ENCODE data around the gene MBD1.
A peak's percentile ranks its signal among the peaks of the same experiment; 100 is the strongest.

MBD1 gene

GRCh38 chr18:50279752-50280151, 1.6 kb downstream of the MBD1 start:
- no peak overlapping the region for H3K4me3 ChIP-seq (ENCODE audit: low read length)
- H3K36me3 ChIP-seq (ENCODE audit: control insufficient read depth, insufficient read depth, low read length), result peaks cover 7% of the 10 kb centered on the region
- H3K9me3 ChIP-seq (ENCODE audit: control insufficient read depth, low read length), result no peaks in the 10 kb centered on the region
- peaks cover 16% of the 10 kb centered on the region for H3K4me1 ChIP-seq (ENCODE audit: control insufficient read depth, insufficient read depth, low read length)
- H3K9ac ChIP-seq (ENCODE audit: low read length), result peak overlapping the region; percentile 86
- no peaks in the 10 kb centered on the region for H3K27me3 ChIP-seq (ENCODE audit: control insufficient read depth, insufficient read depth, low read length)

- no peaks in the 10 kb centered on the region for H3K27me3 ChIP-seq (ENCODE audit: control insufficient read depth, insufficient read depth, low read length)
- peaks cover 26% of the 10 kb centered on the region for H3K4me1 ChIP-seq (ENCODE audit: control insufficient read depth, insufficient read depth, low read length)
- H3K36me3 ChIP-seq (ENCODE audit: control insufficient read depth, insufficient read depth, low read length), result peaks cover 7% of the 10 kb centered on the region
- no peak overlapping the region for H3K9ac ChIP-seq (ENCODE audit: low read length)
- H3K4me3 ChIP-seq (ENCODE audit: low read length), result no peak overlapping the region
- no peaks in the 10 kb centered on the region for H3K9me3 ChIP-seq (ENCODE audit: control insufficient read depth, low read length)
Measured at GRCh38 chr18:50277942-50278341, 3.4 kb downstream of the MBD1 start.

- H3K9ac ChIP-seq (ENCODE audit: low read length), result no peak overlapping the region
- H3K4me3 ChIP-seq (ENCODE audit: low read length), result no peak overlapping the region
- peaks cover 7% of the 10 kb centered on the region for H3K36me3 ChIP-seq (ENCODE audit: control insufficient read depth, insufficient read depth, low read length)
- no peaks in the 10 kb centered on the region for H3K9me3 ChIP-seq (ENCODE audit: control insufficient read depth, low read length)
- H3K27me3 ChIP-seq (ENCODE audit: control insufficient read depth, insufficient read depth, low read length), result no peaks in the 10 kb centered on the region
- H3K4me1 ChIP-seq (ENCODE audit: control insufficient read depth, insufficient read depth, low read length), result peaks cover 26% of the 10 kb centered on the region
Measured at GRCh38 chr18:50276452-50276851, 4.9 kb downstream of the MBD1 start.

- H3K27me3 ChIP-seq (ENCODE audit: control insufficient read depth, insufficient read depth, low read length), result no peaks in the 10 kb centered on the region
- no peak overlapping the region for H3K9ac ChIP-seq (ENCODE audit: low read length)
- peaks cover 24% of the 10 kb centered on the region for H3K4me1 ChIP-seq (ENCODE audit: control insufficient read depth, insufficient read depth, low read length)
- no peak overlapping the region for H3K4me3 ChIP-seq (ENCODE audit: low read length)
- peaks cover 7% of the 10 kb centered on the region for H3K36me3 ChIP-seq (ENCODE audit: control insufficient read depth, insufficient read depth, low read length)
- no peaks in the 10 kb centered on the region for H3K9me3 ChIP-seq (ENCODE audit: control insufficient read depth, low read length)
Measured at GRCh38 chr18:50275503-50276036, 5.8 kb downstream of the MBD1 start.

- Histone ChIP-seq H3K4me1 (ENCODE audit: control insufficient read depth, insufficient read depth, low read length) (peaks cover 18% of the 10 kb centered on the region), H3K4me3 (ENCODE audit: low read length) (no peak overlapping the region), H3K27me3 (ENCODE audit: control insufficient read depth, insufficient read depth, low read length) (no peaks in the 10 kb centered on the region), H3K36me3 (ENCODE audit: control insufficient read depth, insufficient read depth, low read length) (peaks cover 7% of the 10 kb centered on the region), H3K9me3 (ENCODE audit: control insufficient read depth, low read length) (no peaks in the 10 kb centered on the region), H3K9ac (ENCODE audit: low read length) (no peak overlapping the region)
Measured at GRCh38 chr18:50274941-50275340, 6.4 kb downstream of the MBD1 start.

GRCh38 chr18:50274044-50274442, 7.3 kb downstream of the MBD1 start:
- Histone ChIP-seq H3K27me3 (ENCODE audit: control insufficient read depth, insufficient read depth, low read length) (no peaks in the 10 kb centered on the region), H3K4me3 (ENCODE audit: low read length) (no peak overlapping the region), H3K9me3 (ENCODE audit: control insufficient read depth, low read length) (no peaks in the 10 kb centered on the region), H3K4me1 (ENCODE audit: control insufficient read depth, insufficient read depth, low read length) (peaks cover 12% of the 10 kb centered on the region), H3K9ac (ENCODE audit: low read length) (no peak overlapping the region), H3K36me3 (ENCODE audit: control insufficient read depth, insufficient read depth, low read length) (peaks cover 7% of the 10 kb centered on the region)

GRCh38 chr18:50273203-50274043, 7.9 kb downstream of the MBD1 start:
- Histone ChIP-seq H3K4me3 (ENCODE audit: low read length) (no peak overlapping the region), H3K9ac (ENCODE audit: low read length) (no peak overlapping the region), H3K4me1 (ENCODE audit: control insufficient read depth, insufficient read depth, low read length) (peaks cover 10% of the 10 kb centered on the region), H3K27me3 (ENCODE audit: control insufficient read depth, insufficient read depth, low read length) (no peaks in the 10 kb centered on the region), H3K36me3 (ENCODE audit: control insufficient read depth, insufficient read depth, low read length) (peaks cover 7% of the 10 kb centered on the region), H3K9me3 (ENCODE audit: control insufficient read depth, low read length) (no peaks in the 10 kb centered on the region)

GRCh38 chr18:50272568-50272967, 8.8 kb downstream of the MBD1 start:
- H3K9me3 ChIP-seq (ENCODE audit: control insufficient read depth, low read length), result no peaks in the 10 kb centered on the region
- no peak overlapping the region for H3K4me3 ChIP-seq (ENCODE audit: low read length)
- peaks cover 7% of the 10 kb centered on the region for H3K36me3 ChIP-seq (ENCODE audit: control insufficient read depth, insufficient read depth, low read length)
- H3K4me1 ChIP-seq (ENCODE audit: control insufficient read depth, insufficient read depth, low read length), result peaks cover 13% of the 10 kb centered on the region
- no peak overlapping the region for H3K9ac ChIP-seq (ENCODE audit: low read length)
- H3K27me3 ChIP-seq (ENCODE audit: control insufficient read depth, insufficient read depth, low read length), result no peaks in the 10 kb centered on the region

- Histone ChIP-seq H3K9me3 (ENCODE audit: control insufficient read depth, low read length) (no peaks in the 10 kb centered on the region), H3K4me1 (ENCODE audit: control insufficient read depth, insufficient read depth, low read length) (peaks cover 11% of the 10 kb centered on the region), H3K9ac (ENCODE audit: low read length) (peak overlapping the region; percentile 67), H3K27me3 (ENCODE audit: control insufficient read depth, insufficient read depth, low read length) (no peaks in the 10 kb centered on the region), H3K36me3 (ENCODE audit: control insufficient read depth, insufficient read depth, low read length) (no peaks in the 10 kb centered on the region), H3K4me3 (ENCODE audit: low read length) (peak overlapping the region; percentile 49)
Measured at GRCh38 chr18:50268022-50268747, 13.1 kb downstream of the MBD1 start.

- H3K4me1 ChIP-seq (ENCODE audit: control insufficient read depth, insufficient read depth, low read length), result peaks cover 8% of the 10 kb centered on the region
- H3K27me3 ChIP-seq (ENCODE audit: control insufficient read depth, insufficient read depth, low read length), result no peaks in the 10 kb centered on the region
- no peaks in the 10 kb centered on the region for H3K36me3 ChIP-seq (ENCODE audit: control insufficient read depth, insufficient read depth, low read length)
- H3K9ac ChIP-seq (ENCODE audit: low read length), result peak within 1 kb of the TSS; percentile 67
- H3K9me3 ChIP-seq (ENCODE audit: control insufficient read depth, low read length), result no peaks in the 10 kb centered on the region
- peak within 1 kb of the TSS; percentile 57 for H3K4me3 ChIP-seq (ENCODE audit: low read length)
Measured at GRCh38 chr18:50266248-50266704, 15.0 kb downstream of the MBD1 start, which contains the start of gene CFAP53. Gene CFAP53, minus strand, starts transcription at chr18:50266495. Its CDS starts 91 bp downstream, at chr18:50266404.

GRCh38 chr18:50262977-50263376, 18.3 kb downstream of the MBD1 start:
- H3K36me3 ChIP-seq (ENCODE audit: control insufficient read depth, insufficient read depth, low read length), result no peaks in the 10 kb centered on the region
- no peak overlapping the region for H3K4me3 ChIP-seq (ENCODE audit: low read length)
- H3K4me1 ChIP-seq (ENCODE audit: control insufficient read depth, insufficient read depth, low read length), result peaks cover 8% of the 10 kb centered on the region
- no peak overlapping the region for H3K9ac ChIP-seq (ENCODE audit: low read length)
- H3K9me3 ChIP-seq (ENCODE audit: control insufficient read depth, low read length), result no peaks in the 10 kb centered on the region
- H3K27me3 ChIP-seq (ENCODE audit: control insufficient read depth, insufficient read depth, low read length), result no peaks in the 10 kb centered on the region

GRCh38 chr18:50250935-50251334, 30.4 kb downstream of the MBD1 start:
- H3K4me3 ChIP-seq (ENCODE audit: low read length), result no peak overlapping the region
- no peaks in the 10 kb centered on the region for H3K36me3 ChIP-seq (ENCODE audit: control insufficient read depth, insufficient read depth, low read length)
- no peaks in the 10 kb centered on the region for H3K4me1 ChIP-seq (ENCODE audit: control insufficient read depth, insufficient read depth, low read length)
- H3K27me3 ChIP-seq (ENCODE audit: control insufficient read depth, insufficient read depth, low read length), result no peaks in the 10 kb centered on the region
- H3K9me3 ChIP-seq (ENCODE audit: control insufficient read depth, low read length), result no peaks in the 10 kb centered on the region
- no peak overlapping the region for H3K9ac ChIP-seq (ENCODE audit: low read length)
